Adrenal gland (tissue), 12 donors: ENCODE measurements around the gene ADPRHL1. TPM values are rescaled to one million over a fixed set of nuclear protein-coding genes. Genes with fewer than 3 reads are reported as not detected.

ENCODE experiments used
- DNase-seq, 7 donors: peaks; one replicate each; pipeline ENCODE4 v3.0.0-alpha.2; 2019 to 2020
- H3K27ac ChIP-seq, 5 donors: fragments of 200-600 bp; sonication (generic) in 4 of 5; 1 replicate in 3 of 5; 2 replicates in 2 of 5; pipeline versions ENCODE4 v1.5.1 to v1.8.0; 2016 to 2020; ENCODE audit warnings: mild to moderate bottlenecking in 1 of 5
- H3K27me3 ChIP-seq: fragments of 200-600 bp; 2 replicates; pipeline ENCODE4 v1.8.0; 2021
- H3K36me3 ChIP-seq, 2 donors: fragments of 200-600 bp; replicated peaks in 1 of 2; 1 replicate in 1 of 2; 2 replicates in 1 of 2; pipeline versions ENCODE4 v1.5.1 to v1.8.0; 2018 to 2022
- H3K4me1 ChIP-seq, 2 donors: fragments of 200-600 bp; replicated peaks in 1 of 2; 1 replicate in 1 of 2; 2 replicates in 1 of 2; pipeline versions ENCODE4 v1.5.1 to v1.8.0; 2018 to 2021
- H3K4me3 ChIP-seq, 4 donors: fragments of 200-600 bp; sonication (generic) in 3 of 4; one replicate each; pipeline ENCODE4 v1.5.1; 2016 to 2018
- H3K9me3 ChIP-seq, 3 donors: fragments of 200-600 bp; sonication (generic) in 1 of 3; replicated peaks in 1 of 3; 1 replicate in 2 of 3; 2 replicates in 1 of 3; pipeline versions ENCODE4 v1.5.1 to v1.8.0; 2016 to 2021
- CTCF ChIP-seq, 6 experiments: fragments of 450-650 bp in 4 of 6; fragments of 200-600 bp in 2 of 6; sonication (generic) in 1 of 6; IDR thresholded peaks; 1 replicate in 5 of 6; 2 replicates in 1 of 6; pipeline versions ENCODE4 v1.5.1 to v1.8.0; 2016 to 2021; ENCODE audit warnings: antibody characterized with exemption in 6 of 6, mild to moderate bottlenecking in 2 of 6, moderate library complexity in 1 of 6
- POLR2A ChIP-seq, 2 donors: fragments of 450-650 bp; IDR thresholded peaks; one replicate each; pipeline ENCODE4 v1.6.1; 2017; ENCODE audit warnings: antibody characterized with exemption in 2 of 2, mild to moderate bottlenecking in 2 of 2, moderate library complexity in 1 of 2
- WGBS, 4 donors: extraction: QIAGEN DNeasy Blood & Tissue Kit in 2 of 4; methylation state at CpG; one replicate each; pipeline versions ENCODE4 v1.1.5 to v1.1.7; 2013 to 2017; 5-methylcytosine and 5-hydroxymethylcytosine counted together
- intact Hi-C, 2 donors: fragments of 100-400 bp; cut with DNase I; formaldehyde crosslinking; loops; one replicate each; pipeline versions ENCODE4 v1.14.1 to v1.15.0; 2022 to 2023
- polyA plus RNA-seq, 3 donors: library from polyadenylated mRNA; stranded (reverse); fragments of 200-250 nt in 2 of 3; fragments of 350-450 nt in 1 of 3; fragmentation: Illumina TruSeq in 1 of 3; extraction: RNeasy Lipid Tissue Mini Kit (QIAGEN cat#74804) in 1 of 3; gene quantifications; one replicate each; pipeline ENCODE4 v1.2.3, GENCODE V29; 2013 to 2014
- total RNA-seq, 9 donors: library from RNA; depleted of rRNA in 4 of 9; stranded (reverse); fragments of >200 nt in 4 of 9; fragments of 120-200 nt in 1 of 9; fragmentation: NEBNext Ultra II Directional in 1 of 9; extraction: Animal tissue kit (Norgen Biotek cat#: 25700) in 1 of 9; gene quantifications; one replicate each; pipeline versions ENCODE4 v1.1.0 to v1.2.4, GENCODE V29; 2013 to 2023
- donor health status: healthy with polysubstance abuse.
- donor health status: Bipolar disorder and iron deficiency.
- donor health status: DM: yes; HTN: yes; CAD: no.
- donor health status: DM: no; HTN: no; CAD: no.
- donor health status: DM: no; HTN: no; CAD: no.
- donor health status: DM: yes; HTN: yes; CAD: no.

The ADPRHL1 gene
- total and polyA plus RNA-seq, 12 donors, result 2.0 to 14.2 (median 4.0) TPM

DNA sequence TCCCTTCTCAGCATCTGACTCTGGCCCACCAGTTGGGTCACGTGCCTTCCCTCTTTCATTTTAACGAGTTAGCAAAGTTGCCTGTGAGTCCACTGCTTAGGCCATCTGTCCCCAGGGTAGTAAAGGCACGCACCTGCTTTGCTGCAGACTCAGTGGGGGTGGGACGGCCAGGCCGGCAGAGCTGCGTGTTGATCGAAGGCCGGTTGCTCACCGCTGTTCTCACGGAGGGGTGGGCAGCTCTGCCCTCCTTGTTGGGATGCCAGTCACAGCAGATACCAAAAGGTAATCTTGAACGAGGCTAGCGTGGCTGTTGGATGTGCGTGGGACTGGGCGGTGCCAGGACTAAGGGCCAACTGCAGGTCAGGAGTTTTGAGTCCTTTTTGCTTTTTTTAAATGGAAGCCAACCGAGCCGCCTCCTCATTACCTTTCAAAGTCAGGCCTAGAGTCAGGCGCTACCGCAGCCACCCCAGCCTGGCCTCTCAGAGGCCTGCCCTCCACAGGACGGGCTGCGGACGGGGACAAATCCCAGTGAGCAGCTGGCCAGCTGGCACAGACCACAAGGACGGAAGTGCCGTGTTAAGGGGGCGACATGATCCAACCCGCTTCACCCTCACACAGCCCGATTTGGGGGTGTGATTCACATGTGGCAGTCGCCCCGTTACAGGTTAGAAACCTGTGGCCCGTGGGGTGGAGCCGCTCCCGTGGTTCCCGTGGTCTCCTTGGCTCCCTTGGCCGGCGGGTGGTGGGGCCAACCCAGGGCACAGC, 20.6 kb downstream of the ADPRHL1 start:
- no peak for TF ChIP-seq CTCF (IDR thresholded peaks at IDR 0.05)
- TF ChIP-seq POLR2A (IDR thresholded peaks at IDR 0.05), result no peak
- Histone ChIP-seq H3K4me1 (no peaks in the 10 kb centered on the region), H3K9me3 (no peaks in the 10 kb centered on the region), H3K27ac (no peak overlapping the region), H3K27me3 (no peaks in the 10 kb centered on the region), H3K36me3 (no peaks in the 10 kb centered on the region), H3K4me3 (no peak overlapping the region)
- no peak for DNase-seq
- intact Hi-C loops, result no loop called here
- WGBS, 4 donors, result 89 to 96% (median 91%) methylated on average over 24 to 34 of the region's 34 CpGs

DNA sequence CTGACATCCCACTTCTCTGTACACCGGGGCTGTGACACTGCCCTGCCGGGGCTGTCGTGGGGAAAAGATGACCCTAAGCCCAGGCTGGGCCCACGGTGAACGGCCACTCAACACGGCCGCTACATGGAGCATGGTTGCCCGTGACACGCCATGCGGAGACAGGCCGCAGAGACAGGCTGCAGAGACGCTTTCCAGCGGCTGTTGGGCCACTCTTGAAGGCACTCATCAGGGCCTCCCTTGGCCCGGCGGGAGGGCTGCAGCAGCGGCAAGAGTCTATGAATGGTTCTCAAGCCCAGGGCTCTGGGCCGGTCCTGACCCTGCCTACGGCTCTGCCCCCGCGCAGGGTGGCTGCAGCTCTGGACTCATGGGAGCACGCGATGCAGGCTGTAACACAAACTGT, 22.1 kb downstream of the ADPRHL1 start:
- no peaks in the 10 kb centered on the region for H3K36me3 ChIP-seq
- no peak overlapping the region for H3K27ac ChIP-seq
- H3K27me3 ChIP-seq, result no peaks in the 10 kb centered on the region
- TF ChIP-seq POLR2A (IDR thresholded peaks at IDR 0.05) (no peak), CTCF (IDR thresholded peaks at IDR 0.05) (no peak)
- no peak overlapping the region for H3K4me3 ChIP-seq
- no peak for DNase-seq
- 91 to 98% (median 94%) methylated on average over 9 to 22 of the region's 22 CpGs for WGBS, 4 donors
- no peaks in the 10 kb centered on the region for H3K4me1 ChIP-seq
- intact Hi-C loops, result no loop called here
- no peaks in the 10 kb centered on the region for H3K9me3 ChIP-seq

DNA sequence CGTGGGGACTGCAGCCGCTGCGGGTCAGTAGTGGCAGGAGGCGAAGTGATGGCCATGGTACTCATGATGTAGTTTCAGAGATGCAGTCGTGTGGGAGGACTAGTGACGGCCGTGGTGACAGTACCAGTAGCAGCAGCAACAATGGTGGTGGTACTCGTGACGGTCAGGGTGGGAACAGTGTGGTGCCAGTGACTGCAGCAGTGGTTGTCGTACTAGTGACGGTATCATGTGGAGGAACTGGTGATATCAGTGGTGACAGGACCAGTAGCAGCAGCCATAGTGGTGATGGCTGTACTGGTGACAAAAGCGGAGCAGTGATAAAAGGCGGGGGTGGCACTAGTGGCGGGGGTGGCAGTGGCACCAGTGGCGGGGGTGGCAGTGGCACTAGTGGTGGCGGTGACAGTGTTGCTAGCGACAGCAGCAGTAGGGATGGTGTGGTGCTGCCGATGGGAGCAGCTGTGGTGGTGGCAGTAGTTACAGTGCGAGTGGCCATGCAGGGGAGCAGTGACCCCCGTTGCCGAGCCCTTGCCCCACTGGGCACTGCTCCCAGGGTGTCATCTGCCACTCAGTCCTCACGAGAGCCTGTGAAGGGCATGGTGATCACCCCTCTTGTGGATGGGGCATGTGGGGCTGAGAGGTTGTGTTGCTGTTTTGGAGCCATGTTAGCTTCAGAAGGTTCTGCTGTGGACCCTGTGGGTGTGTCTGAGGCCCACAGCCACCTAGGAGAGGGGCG, 22.7 kb downstream of the ADPRHL1 start:
- intact Hi-C loops, result no loop called here
- TF ChIP-seq CTCF (IDR thresholded peaks at IDR 0.05) (no peak), POLR2A (IDR thresholded peaks at IDR 0.05) (no peak)
- Histone ChIP-seq H3K9me3 (no peaks in the 10 kb centered on the region), H3K4me3 (no peak overlapping the region), H3K36me3 (no peaks in the 10 kb centered on the region), H3K4me1 (no peaks in the 10 kb centered on the region), H3K27ac (no peak overlapping the region), H3K27me3 (no peaks in the 10 kb centered on the region)
- 93 to 94% (median 94%) methylated on average over 20 to 23 of the region's 23 CpGs for WGBS, 4 donors
- DNase-seq, result no peak

DNA sequence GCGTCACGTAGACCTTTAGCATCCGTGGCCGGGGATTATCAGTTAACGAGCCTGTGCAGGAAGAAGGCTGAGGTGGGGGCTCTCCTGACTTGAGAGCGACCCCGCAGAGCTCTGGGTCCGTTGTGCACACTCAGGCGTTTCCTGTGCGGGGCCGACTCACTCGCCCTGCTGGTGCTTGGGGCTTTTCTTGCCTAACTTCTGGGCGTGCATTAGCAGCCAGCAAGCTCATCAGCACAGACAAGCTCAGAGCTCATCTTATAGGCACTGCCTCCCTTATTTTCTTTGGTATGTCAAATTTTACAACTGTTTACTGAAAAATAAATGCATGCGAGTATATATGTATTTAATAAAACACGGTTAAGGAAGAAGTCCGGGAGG, 23.7 kb downstream of the ADPRHL1 start:
- Histone ChIP-seq H3K36me3 (no peaks in the 10 kb centered on the region), H3K4me3 (no peak overlapping the region), H3K27me3 (no peaks in the 10 kb centered on the region), H3K27ac (no peak overlapping the region), H3K4me1 (no peaks in the 10 kb centered on the region), H3K9me3 (no peaks in the 10 kb centered on the region)
- TF ChIP-seq CTCF (IDR thresholded peaks at IDR 0.05), result no peak
- TF ChIP-seq POLR2A (IDR thresholded peaks at IDR 0.05), result no peak
- WGBS, 4 donors, result 81 to 88% (median 85%) methylated on average over 8 to 16 of the region's 16 CpGs
- intact Hi-C loops, result no loop called here
- no peak for DNase-seq
